PFSK-1 (cell line): Measurements from ENCODE around the gene SYP.

Experiments
- FOXP2 ChIP-seq: optimal IDR thresholded peaks from 2 replicates; pipeline ENCODE3; 2011; ENCODE audit warnings: borderline replicate concordance, control low read depth, inconsistent platforms; ENCODE audit not compliant: insufficient read depth; ENCODE audit errors: extremely low read length, extremely low read depth
- POLR2AphosphoS5 ChIP-seq: IDR thresholded peaks from 2 replicates; pipeline ENCODE4 v1.6.1; 2012; ENCODE audit warnings: low read depth, mild to moderate bottlenecking, control low read depth, low read length, moderate library complexity
- SIN3A ChIP-seq: IDR thresholded peaks from 2 replicates; pipeline ENCODE4 v1.6.1; 2012; ENCODE audit warnings: mild to moderate bottlenecking, low read length, moderate library complexity, borderline replicate concordance; ENCODE audit not compliant: insufficient read depth
- TAF1 ChIP-seq: IDR thresholded peaks from 2 replicates; pipeline ENCODE4 v1.6.1; 2012; ENCODE audit warnings: low read length, control low read depth, borderline replicate concordance; ENCODE audit not compliant: insufficient read depth
- TF ChIP-seq, protein P1 (sequence below), 2 experiments: IDR thresholded peaks; 2 replicates each; pipeline versions ENCODE4 v1.6.1 to v1.8.0; 2011 to 2012; ENCODE audit warnings: low read depth in 2 of 2, low read length in 2 of 2, control low read depth in 1 of 2, inconsistent platforms in 1 of 2, mild to moderate bottlenecking in 1 of 2, moderate library complexity in 1 of 2; ENCODE audit not compliant: insufficient read depth in 1 of 2

SYP gene

DNA sequence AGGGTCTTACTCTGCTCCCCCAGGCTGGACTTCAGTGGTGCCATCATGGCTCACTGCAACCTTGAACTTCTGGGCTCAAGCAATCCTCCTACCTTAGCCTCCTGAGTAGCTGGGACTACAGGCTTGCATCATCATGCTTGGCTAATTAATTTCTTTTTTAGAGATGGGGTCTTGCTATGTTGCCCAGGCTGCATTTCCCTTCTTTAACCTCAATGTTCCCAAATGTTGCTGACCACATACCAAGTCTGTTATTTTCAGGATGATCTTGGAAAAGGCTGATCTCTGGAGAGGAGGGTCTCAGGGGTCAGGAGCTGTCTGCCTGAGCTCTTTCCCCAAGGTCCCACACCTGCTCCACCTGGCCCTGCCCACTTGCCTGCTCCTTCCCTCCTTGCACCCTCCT is 20.1 kb upstream of the SYP start:
- TF ChIP-seq TAF1 (no peak), SIN3A (no peak), POLR2AphosphoS5 (no peak), FOXP2 (no peak)
- TF ChIP-seq, protein P1, sequence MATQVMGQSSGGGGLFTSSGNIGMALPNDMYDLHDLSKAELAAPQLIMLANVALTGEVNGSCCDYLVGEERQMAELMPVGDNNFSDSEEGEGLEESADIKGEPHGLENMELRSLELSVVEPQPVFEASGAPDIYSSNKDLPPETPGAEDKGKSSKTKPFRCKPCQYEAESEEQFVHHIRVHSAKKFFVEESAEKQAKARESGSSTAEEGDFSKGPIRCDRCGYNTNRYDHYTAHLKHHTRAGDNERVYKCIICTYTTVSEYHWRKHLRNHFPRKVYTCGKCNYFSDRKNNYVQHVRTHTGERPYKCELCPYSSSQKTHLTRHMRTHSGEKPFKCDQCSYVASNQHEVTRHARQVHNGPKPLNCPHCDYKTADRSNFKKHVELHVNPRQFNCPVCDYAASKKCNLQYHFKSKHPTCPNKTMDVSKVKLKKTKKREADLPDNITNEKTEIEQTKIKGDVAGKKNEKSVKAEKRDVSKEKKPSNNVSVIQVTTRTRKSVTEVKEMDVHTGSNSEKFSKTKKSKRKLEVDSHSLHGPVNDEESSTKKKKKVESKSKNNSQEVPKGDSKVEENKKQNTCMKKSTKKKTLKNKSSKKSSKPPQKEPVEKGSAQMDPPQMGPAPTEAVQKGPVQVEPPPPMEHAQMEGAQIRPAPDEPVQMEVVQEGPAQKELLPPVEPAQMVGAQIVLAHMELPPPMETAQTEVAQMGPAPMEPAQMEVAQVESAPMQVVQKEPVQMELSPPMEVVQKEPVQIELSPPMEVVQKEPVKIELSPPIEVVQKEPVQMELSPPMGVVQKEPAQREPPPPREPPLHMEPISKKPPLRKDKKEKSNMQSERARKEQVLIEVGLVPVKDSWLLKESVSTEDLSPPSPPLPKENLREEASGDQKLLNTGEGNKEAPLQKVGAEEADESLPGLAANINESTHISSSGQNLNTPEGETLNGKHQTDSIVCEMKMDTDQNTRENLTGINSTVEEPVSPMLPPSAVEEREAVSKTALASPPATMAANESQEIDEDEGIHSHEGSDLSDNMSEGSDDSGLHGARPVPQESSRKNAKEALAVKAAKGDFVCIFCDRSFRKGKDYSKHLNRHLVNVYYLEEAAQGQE (IDR thresholded peaks at IDR 0.05; ENCODE audit: insufficient read depth in 1 of 2, low read depth in 2 of 2, low read length in 2 of 2) = no peak

DNA sequence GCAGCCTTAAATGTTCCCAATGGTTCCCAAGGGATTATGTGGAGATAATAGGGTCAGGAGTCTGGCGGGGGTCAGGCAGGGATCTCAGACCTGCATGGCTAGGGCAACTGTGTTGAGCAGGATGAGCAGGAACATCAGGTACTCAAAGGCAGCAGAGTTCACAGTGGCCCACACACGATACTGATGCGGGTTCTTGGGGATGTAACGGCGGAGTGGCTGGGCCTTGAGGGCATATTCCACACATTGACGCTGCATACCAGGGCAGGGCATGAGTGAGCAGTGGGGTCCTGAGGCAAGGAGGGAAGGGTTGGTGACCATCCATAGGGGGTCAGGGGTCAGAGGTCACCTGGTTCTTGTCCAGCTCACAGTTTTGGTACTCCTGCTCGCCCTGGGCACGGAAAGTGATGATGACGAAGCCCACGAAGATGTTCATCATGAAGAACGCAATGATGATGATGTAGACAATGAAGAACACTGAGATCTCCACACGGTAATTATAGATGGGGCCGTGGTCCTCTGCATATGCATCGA is 15.1 kb upstream of the SYP start:
- TF ChIP-seq, protein P1 (IDR thresholded peaks at IDR 0.05; ENCODE audit: insufficient read depth in 1 of 2, low read depth in 2 of 2, low read length in 2 of 2) = no peak
- TF ChIP-seq TAF1 = no peak
- no peak for TF ChIP-seq FOXP2
- TF ChIP-seq SIN3A = no peak
- TF ChIP-seq POLR2AphosphoS5 = no peak

DNA sequence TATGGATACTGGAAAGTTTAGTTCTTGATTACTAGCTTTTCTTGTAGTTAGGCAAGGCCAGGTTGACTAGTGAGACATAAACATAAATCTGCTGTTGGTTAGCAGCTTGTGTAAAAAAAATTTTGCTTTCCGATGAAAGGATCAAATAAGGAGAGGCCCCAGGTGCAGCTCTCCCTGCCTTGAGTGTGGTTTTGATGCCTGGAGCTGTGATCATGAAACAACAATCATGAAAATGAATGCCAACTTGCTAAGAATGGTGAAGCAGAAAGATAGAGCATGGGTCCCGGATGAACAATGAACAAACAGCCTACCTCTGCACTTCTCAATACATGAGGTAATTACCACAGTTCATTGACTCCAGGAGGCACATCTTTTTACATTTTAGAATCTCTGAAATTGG is 14.4 kb upstream of the SYP start:
- no peak for TF ChIP-seq SIN3A
- no peak for TF ChIP-seq TAF1
- TF ChIP-seq, protein P1 (IDR thresholded peaks at IDR 0.05; ENCODE audit: insufficient read depth in 1 of 2, low read depth in 2 of 2, low read length in 2 of 2) = no peak
- TF ChIP-seq POLR2AphosphoS5 = no peak
- TF ChIP-seq FOXP2 = no peak

DNA sequence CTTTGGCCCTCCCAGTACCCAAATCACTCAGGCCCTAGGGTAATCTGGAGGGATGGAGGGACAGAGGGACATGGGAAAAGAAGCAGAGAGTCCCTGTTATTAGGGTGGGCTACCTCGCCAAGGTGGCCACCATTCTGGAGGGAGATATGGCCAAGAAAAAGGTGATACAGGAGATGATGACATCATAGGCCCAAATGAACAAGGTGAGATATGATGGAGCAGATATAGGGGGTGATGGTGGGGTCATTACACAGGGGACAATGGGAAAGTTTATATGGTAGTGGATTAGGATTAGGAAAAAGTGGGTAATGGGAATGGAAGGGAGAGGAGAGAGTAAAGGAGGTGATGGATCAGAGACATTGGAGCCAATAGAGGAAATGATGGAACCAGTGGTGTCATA is 12.9 kb upstream of the SYP start:
- TF ChIP-seq, protein P1 (IDR thresholded peaks at IDR 0.05; ENCODE audit: insufficient read depth in 1 of 2, low read depth in 2 of 2, low read length in 2 of 2) = no peak

DNA sequence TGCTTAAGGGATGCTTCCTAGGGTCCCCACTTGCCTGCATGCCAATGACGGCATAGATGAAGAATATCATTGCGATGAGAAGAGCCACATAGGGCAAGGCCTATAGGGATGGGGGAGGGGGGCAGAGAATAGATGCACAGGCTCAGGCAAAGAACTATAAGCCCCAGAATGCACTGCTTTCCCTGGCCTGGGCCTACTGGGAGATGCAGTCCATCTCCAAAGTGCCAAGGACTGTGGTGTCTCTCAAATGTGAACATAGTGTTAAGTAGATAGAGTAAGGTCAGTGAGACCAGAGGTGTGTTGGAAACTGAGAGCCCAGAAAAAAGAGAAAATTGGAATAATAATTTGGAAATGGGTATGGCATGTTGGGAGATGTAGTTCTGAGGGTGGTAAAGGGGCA is 12.2 kb upstream of the SYP start:
- no peak for TF ChIP-seq FOXP2
- TF ChIP-seq POLR2AphosphoS5 = no peak
- no peak for TF ChIP-seq SIN3A
- TF ChIP-seq TAF1 = no peak
- TF ChIP-seq, protein P1 (IDR thresholded peaks at IDR 0.05; ENCODE audit: insufficient read depth in 1 of 2, low read depth in 2 of 2, low read length in 2 of 2) = no peak
